ENCODE data around the gene TXNRD3. TPM values are rescaled to one million over a fixed set of nuclear protein-coding genes. Genes with fewer than 3 reads are reported as not detected.

Gene TXNRD3
- total RNA-seq, 1 experiment from 2014 or later = 17.0 TPM

GRCh38 chr3:126678693-126679317 lies 23.9 kb upstream of the TXNRD3 start:
- intact Hi-C loops (cut with micrococcal nuclease; ENCODE audit: unreplicated experiment) = loop anchor here (1.0 to 5.0 kb wide), 5 partner anchors 43 to 868 kb away; partner anchors contain the start of gene PLXNA1
- Mint-ChIP-seq H3K27ac (ENCODE audit: unreplicated experiment) (no peak overlapping the region), H3K4me3 (ENCODE audit: low read depth, unreplicated experiment) (peak overlapping the region; percentile 25), H3K36me3 (ENCODE audit: insufficient read depth, unreplicated experiment) (no peaks in the 10 kb centered on the region), H3K9me3 (ENCODE audit: low read depth, unreplicated experiment) (no peaks in the 10 kb centered on the region), H3K27me3 (ENCODE audit: unreplicated experiment) (peaks cover 75% of the 10 kb centered on the region), H3K4me1 (ENCODE audit: low read depth, unreplicated experiment) (peaks cover 10% of the 10 kb centered on the region)
- BruUV-seq (replicated peaks) = no TSS peak
- TF ChIP-seq CTCF (IDR thresholded peaks at IDR 0.05; ENCODE audit: unreplicated experiment) = no peak
- CTCF ChIA-PET = interaction anchor here (0.6 to 2.2 kb wide), 6 partner anchors 27 to 625 kb away, joined by 3 to 6 read pairs (median 3); partner anchors contain the start of gene PLXNA1
- DNase-seq = peak; percentile 0

- intact Hi-C loops (cut with micrococcal nuclease; ENCODE audit: unreplicated experiment) = loop anchor here (5.0 kb wide), 2 partner anchors 304 to 869 kb away; partner anchors contain the start of gene PLXNA1
- H3K9me3 Mint-ChIP-seq (ENCODE audit: low read depth, unreplicated experiment) = no peaks in the 10 kb centered on the region
These were observed 23.1 kb upstream of the TXNRD3 start for GRCh38 chr3:126677862-126678503.

GRCh38 chr3:126676919-126677705 lies 22.2 kb upstream of the TXNRD3 start:
- no peak for TF ChIP-seq CTCF (IDR thresholded peaks at IDR 0.05; ENCODE audit: unreplicated experiment)
- intact Hi-C loops (cut with micrococcal nuclease; ENCODE audit: unreplicated experiment) = loop anchor here (5.0 kb wide), 2 partner anchors 305 to 870 kb away; partner anchors contain the start of gene PLXNA1
- CTCF ChIA-PET = interaction anchor here (0.7 to 1.1 kb wide), 3 partner anchors 494 to 1233 kb away, joined by 3 read pairs; no protein-coding TSS in a partner anchor
- no peaks in the 10 kb centered on the region for H3K9me3 Mint-ChIP-seq (ENCODE audit: low read depth, unreplicated experiment)
- H3K4me3 Mint-ChIP-seq (ENCODE audit: low read depth, unreplicated experiment) = no peak overlapping the region
- H3K4me1 Mint-ChIP-seq (ENCODE audit: low read depth, unreplicated experiment) = peaks cover 10% of the 10 kb centered on the region
- DNase-seq = peak; percentile 0
- H3K27me3 Mint-ChIP-seq (ENCODE audit: unreplicated experiment) = peaks cover 64% of the 10 kb centered on the region
- no peak overlapping the region for H3K27ac Mint-ChIP-seq (ENCODE audit: unreplicated experiment)
- no peaks in the 10 kb centered on the region for H3K36me3 Mint-ChIP-seq (ENCODE audit: insufficient read depth, unreplicated experiment)
- no TSS peak for BruUV-seq (replicated peaks)

More at GRCh38 chr3:126677862-126678503, 23.1 kb upstream of the TXNRD3 start:
- BruUV-seq (replicated peaks) = no TSS peak
- H3K27me3 Mint-ChIP-seq (ENCODE audit: unreplicated experiment) = peaks cover 73% of the 10 kb centered on the region
- CTCF ChIA-PET = interaction anchor here (0.7 to 1.9 kb wide), 3 partner anchors 68 to 1232 kb away, joined by 3 to 6 read pairs (median 3); no protein-coding TSS in a partner anchor
- H3K27ac Mint-ChIP-seq (ENCODE audit: unreplicated experiment) = no peak overlapping the region
- no peaks in the 10 kb centered on the region for H3K36me3 Mint-ChIP-seq (ENCODE audit: insufficient read depth, unreplicated experiment)
- TF ChIP-seq CTCF (IDR thresholded peaks at IDR 0.05; ENCODE audit: unreplicated experiment) = no peak
- DNase-seq = peak; percentile 0
- H3K4me1 Mint-ChIP-seq (ENCODE audit: low read depth, unreplicated experiment) = peaks cover 10% of the 10 kb centered on the region
- no peak overlapping the region for H3K4me3 Mint-ChIP-seq (ENCODE audit: low read depth, unreplicated experiment)

- Mint-ChIP-seq H3K27me3 (ENCODE audit: unreplicated experiment) (peaks cover 36% of the 10 kb centered on the region), H3K9me3 (ENCODE audit: low read depth, unreplicated experiment) (no peaks in the 10 kb centered on the region), H3K27ac (ENCODE audit: unreplicated experiment) (no peak overlapping the region), H3K4me3 (ENCODE audit: low read depth, unreplicated experiment) (no peak overlapping the region), H3K36me3 (ENCODE audit: insufficient read depth, unreplicated experiment) (no peaks in the 10 kb centered on the region), H3K4me1 (ENCODE audit: low read depth, unreplicated experiment) (no peaks in the 10 kb centered on the region)
- peak; percentile 4 for DNase-seq
- CTCF ChIA-PET = no interaction called here
- intact Hi-C loops (cut with micrococcal nuclease; ENCODE audit: unreplicated experiment) = no loop called here
- BruUV-seq (replicated peaks) = no TSS peak
- no peak for TF ChIP-seq CTCF (IDR thresholded peaks at IDR 0.05; ENCODE audit: unreplicated experiment)
These were observed 17.8 kb upstream of the TXNRD3 start for GRCh38 chr3:126672741-126673140.
